ENCODE data around the gene TMPRSS4.

TMPRSS4 gene

GRCh38 chr11:118157186-118157895, 80.5 kb downstream of the TMPRSS4 start:
- no peak for FAIRE-seq

GRCh38 chr11:118161786-118162185, 84.9 kb downstream of the TMPRSS4 start:
- no peak for FAIRE-seq

- no peak for FAIRE-seq
Observed at GRCh38 chr11:118162846-118163245, 86.0 kb downstream of the TMPRSS4 start.

GRCh38 chr11:118163494-118163893, 86.6 kb downstream of the TMPRSS4 start:
- FAIRE-seq, result no peak

GRCh38 chr11:118164885-118165284, 88.0 kb downstream of the TMPRSS4 start:
- no peak for FAIRE-seq

GRCh38 chr11:118166641-118167040, 89.8 kb downstream of the TMPRSS4 start:
- FAIRE-seq, result no peak

- no peak for FAIRE-seq
Observed at GRCh38 chr11:118167253-118167652, 90.4 kb downstream of the TMPRSS4 start.

GRCh38 chr11:118167906-118168305, 91.0 kb downstream of the TMPRSS4 start:
- FAIRE-seq, result no peak

- FAIRE-seq, result no peak
Observed at GRCh38 chr11:118168316-118168715, 91.4 kb downstream of the TMPRSS4 start.

GRCh38 chr11:118168751-118169150, 91.9 kb downstream of the TMPRSS4 start:
- FAIRE-seq, result no peak

GRCh38 chr11:118169300-118170140, 92.6 kb downstream of the TMPRSS4 start:
- no peak for FAIRE-seq

- FAIRE-seq, result no peak
Observed at GRCh38 chr11:118170231-118170630, 93.4 kb downstream of the TMPRSS4 start.

GRCh38 chr11:118170882-118171268, 94.0 kb downstream of the TMPRSS4 start:
- FAIRE-seq, result no peak

Measured in A204.1 (cell line).